Measurements from ENCODE around the gene NCKAP5. TPM values are rescaled to one million over a fixed set of nuclear protein-coding genes. Genes with fewer than 3 reads are reported as not detected.
A peak's percentile ranks its signal among the peaks of the same experiment; 100 is the strongest.

Gene NCKAP5
- total RNA-seq, 1 donor from 2014 or later: 7.9 TPM

- DNase-seq (ENCODE audit: low spot score): no peak
Observed at GRCh38 chr2:132951008-132951714, 617.1 kb downstream of the NCKAP5 start.

- no peak for DNase-seq (ENCODE audit: low spot score)
Observed at GRCh38 chr2:132949108-132949507, 619.2 kb downstream of the NCKAP5 start.

- DNase-seq (ENCODE audit: low spot score): no peak
Observed at GRCh38 chr2:132948211-132948610, 620.1 kb downstream of the NCKAP5 start.

GRCh38 chr2:132943829-132944228 is 624.4 kb downstream of the NCKAP5 start:
- DNase-seq (ENCODE audit: low spot score): peak; percentile 40

GRCh38 chr2:132941296-132942020 is 626.8 kb downstream of the NCKAP5 start:
- no peak for DNase-seq (ENCODE audit: low spot score)

GRCh38 chr2:132937629-132938028 is 630.6 kb downstream of the NCKAP5 start:
- no peak for DNase-seq (ENCODE audit: low spot score)

- no peak for DNase-seq (ENCODE audit: low spot score)
Observed at GRCh38 chr2:132936791-132937190, 631.5 kb downstream of the NCKAP5 start.

- DNase-seq (ENCODE audit: low spot score): no peak
Observed at GRCh38 chr2:132936261-132936660, 632.0 kb downstream of the NCKAP5 start.

- DNase-seq (ENCODE audit: low spot score): no peak
Observed at GRCh38 chr2:132929786-132930185, 638.5 kb downstream of the NCKAP5 start.

GRCh38 chr2:132923787-132924186 is 644.5 kb downstream of the NCKAP5 start:
- peak; percentile 80 for DNase-seq (ENCODE audit: low spot score)

GRCh38 chr2:132915812-132916549 is 652.3 kb downstream of the NCKAP5 start:
- no peak for DNase-seq (ENCODE audit: low spot score)

GRCh38 chr2:132911726-132912724 is 656.2 kb downstream of the NCKAP5 start:
- DNase-seq (ENCODE audit: low spot score): peak; percentile 79

GRCh38 chr2:132910432-132910831 is 657.8 kb downstream of the NCKAP5 start:
- DNase-seq (ENCODE audit: low spot score): no peak

GRCh38 chr2:132909427-132909826 is 658.8 kb downstream of the NCKAP5 start:
- no peak for DNase-seq (ENCODE audit: low spot score)

- DNase-seq (ENCODE audit: low spot score): no peak
Observed at GRCh38 chr2:132904142-132904842, 664.0 kb downstream of the NCKAP5 start.

- no peak for DNase-seq (ENCODE audit: low spot score)
Observed at GRCh38 chr2:132902626-132903025, 665.6 kb downstream of the NCKAP5 start.

- no peak for DNase-seq (ENCODE audit: low spot score)
Observed at GRCh38 chr2:132901661-132902060, 666.6 kb downstream of the NCKAP5 start.

- DNase-seq (ENCODE audit: low spot score): no peak
Observed at GRCh38 chr2:132897111-132897510, 671.2 kb downstream of the NCKAP5 start.

GRCh38 chr2:132896073-132896472 is 672.2 kb downstream of the NCKAP5 start:
- DNase-seq (ENCODE audit: low spot score): no peak

GRCh38 chr2:132891498-132891897 is 676.8 kb downstream of the NCKAP5 start:
- DNase-seq (ENCODE audit: low spot score): no peak

GRCh38 chr2:132886574-132886973 is 681.7 kb downstream of the NCKAP5 start:
- DNase-seq (ENCODE audit: low spot score): no peak

All from umbilical cord (tissue), 2 donors.